ENCODE data around the gene SIGLECL1.

DNA sequence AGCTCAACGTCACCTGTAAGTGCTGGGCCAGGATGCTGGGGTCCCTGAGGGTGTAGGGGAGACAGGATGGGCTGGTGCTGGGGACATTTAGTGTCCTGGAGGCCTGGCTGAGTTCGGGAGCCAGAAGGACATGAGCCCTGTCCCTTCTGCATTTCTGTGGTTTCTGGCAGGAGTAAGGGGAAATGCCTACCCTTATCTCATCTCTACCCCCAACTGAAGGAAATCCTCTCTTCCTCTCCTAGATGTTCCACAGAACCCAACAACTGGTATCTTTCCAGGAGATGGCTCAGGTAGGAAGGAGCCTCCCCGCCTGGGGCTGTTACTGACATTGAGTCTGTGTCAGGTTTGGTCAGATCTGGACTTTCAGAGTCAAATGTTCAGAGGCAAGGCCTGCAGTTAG lies 24.8 kb upstream of the SIGLECL1 start:
- TF ChIP-seq, protein P1, sequence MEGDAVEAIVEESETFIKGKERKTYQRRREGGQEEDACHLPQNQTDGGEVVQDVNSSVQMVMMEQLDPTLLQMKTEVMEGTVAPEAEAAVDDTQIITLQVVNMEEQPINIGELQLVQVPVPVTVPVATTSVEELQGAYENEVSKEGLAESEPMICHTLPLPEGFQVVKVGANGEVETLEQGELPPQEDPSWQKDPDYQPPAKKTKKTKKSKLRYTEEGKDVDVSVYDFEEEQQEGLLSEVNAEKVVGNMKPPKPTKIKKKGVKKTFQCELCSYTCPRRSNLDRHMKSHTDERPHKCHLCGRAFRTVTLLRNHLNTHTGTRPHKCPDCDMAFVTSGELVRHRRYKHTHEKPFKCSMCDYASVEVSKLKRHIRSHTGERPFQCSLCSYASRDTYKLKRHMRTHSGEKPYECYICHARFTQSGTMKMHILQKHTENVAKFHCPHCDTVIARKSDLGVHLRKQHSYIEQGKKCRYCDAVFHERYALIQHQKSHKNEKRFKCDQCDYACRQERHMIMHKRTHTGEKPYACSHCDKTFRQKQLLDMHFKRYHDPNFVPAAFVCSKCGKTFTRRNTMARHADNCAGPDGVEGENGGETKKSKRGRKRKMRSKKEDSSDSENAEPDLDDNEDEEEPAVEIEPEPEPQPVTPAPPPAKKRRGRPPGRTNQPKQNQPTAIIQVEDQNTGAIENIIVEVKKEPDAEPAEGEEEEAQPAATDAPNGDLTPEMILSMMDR (conservative IDR thresholded peaks at IDR 0.05 in 1 of 2, IDR thresholded peaks at IDR 0.05 in 1 of 2; ENCODE audit: low read depth in 1 of 2, low read length in 2 of 2), result no peak
- no peak for TF ChIP-seq EZH2 (IDR thresholded peaks at IDR 0.05; ENCODE audit: low read length, missing control alignments)

Measured in fibroblast of lung (primary cell).